ENCODE data around the gene ABCB8. TPM values are rescaled to one million over a fixed set of nuclear protein-coding genes. Genes with fewer than 3 reads are reported as not detected.

Gene ABCB8
- total and polyA plus RNA-seq, 2 donors (not counting 1 experiment from before 2014, with no cell fraction given), result 41.4 to 69.7 TPM

DNA sequence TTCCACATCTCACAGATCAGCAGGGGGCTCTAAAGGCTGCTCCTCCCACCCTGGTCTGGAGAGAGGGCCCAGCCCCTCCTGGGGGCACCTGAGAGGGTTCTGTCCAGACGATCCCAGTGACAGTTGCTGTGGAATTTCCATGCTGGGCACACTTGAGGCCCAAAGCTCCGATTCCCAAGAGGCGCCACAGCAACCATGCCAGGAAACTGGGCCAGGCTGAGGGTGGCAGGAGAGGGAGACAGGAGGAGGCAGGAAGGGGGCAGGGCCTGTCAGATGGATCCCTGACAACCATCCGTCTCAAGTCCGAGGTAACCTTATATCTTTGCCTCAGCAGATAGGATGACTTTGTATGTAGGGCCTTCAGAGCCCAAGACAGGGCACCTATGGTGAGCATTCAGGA lies 41.7 kb upstream of the ABCB8 start:
- H3K9ac ChIP-seq (ENCODE audit: low read length), result no peak overlapping the region
- no peak overlapping the region for H3K4me2 ChIP-seq (replicated peaks; ENCODE audit: low read depth, low read length, poor library complexity, severe bottlenecking)
- intact Hi-C loops (cut with micrococcal nuclease), result loop anchor here (1.0 to 10.0 kb wide), 2 partner anchors 23 to 212 kb away; no protein-coding TSS in a partner anchor
- peaks cover 13% of the 10 kb centered on the region for H3K4me1 Mint-ChIP-seq
- DNase-seq (no peak), ATAC-seq (ENCODE audit: low read depth) (no peak)
- no peak overlapping the region for H3K27ac Mint-ChIP-seq
- TF ChIP-seq, protein P1, sequence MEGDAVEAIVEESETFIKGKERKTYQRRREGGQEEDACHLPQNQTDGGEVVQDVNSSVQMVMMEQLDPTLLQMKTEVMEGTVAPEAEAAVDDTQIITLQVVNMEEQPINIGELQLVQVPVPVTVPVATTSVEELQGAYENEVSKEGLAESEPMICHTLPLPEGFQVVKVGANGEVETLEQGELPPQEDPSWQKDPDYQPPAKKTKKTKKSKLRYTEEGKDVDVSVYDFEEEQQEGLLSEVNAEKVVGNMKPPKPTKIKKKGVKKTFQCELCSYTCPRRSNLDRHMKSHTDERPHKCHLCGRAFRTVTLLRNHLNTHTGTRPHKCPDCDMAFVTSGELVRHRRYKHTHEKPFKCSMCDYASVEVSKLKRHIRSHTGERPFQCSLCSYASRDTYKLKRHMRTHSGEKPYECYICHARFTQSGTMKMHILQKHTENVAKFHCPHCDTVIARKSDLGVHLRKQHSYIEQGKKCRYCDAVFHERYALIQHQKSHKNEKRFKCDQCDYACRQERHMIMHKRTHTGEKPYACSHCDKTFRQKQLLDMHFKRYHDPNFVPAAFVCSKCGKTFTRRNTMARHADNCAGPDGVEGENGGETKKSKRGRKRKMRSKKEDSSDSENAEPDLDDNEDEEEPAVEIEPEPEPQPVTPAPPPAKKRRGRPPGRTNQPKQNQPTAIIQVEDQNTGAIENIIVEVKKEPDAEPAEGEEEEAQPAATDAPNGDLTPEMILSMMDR (IDR thresholded peaks at IDR 0.05), result no peak
- TF ChIP-seq EZH2 (IDR thresholded peaks at IDR 0.05; ENCODE audit: borderline replicate concordance, insufficient read depth, low read depth, low read length, poor library complexity, severe bottlenecking), result no peak
- POLR2A ChIA-PET, result no interaction called here
- no peaks in the 10 kb centered on the region for H4K20me1 ChIP-seq (ENCODE audit: control insufficient read depth, insufficient read depth, low read length, poor library complexity, severe bottlenecking)
- H3K9me3 Mint-ChIP-seq (ENCODE audit: insufficient read depth), result peaks cover 3% of the 10 kb centered on the region
- H3K27me3 Mint-ChIP-seq, result peaks cover 69% of the 10 kb centered on the region
- no peaks in the 10 kb centered on the region for H3K79me2 ChIP-seq (ENCODE audit: control insufficient read depth, insufficient read depth, low read length)
- CTCF ChIA-PET, result interaction anchor here (1.2 to 4.4 kb wide), 8 partner anchors 11 to 208 kb away, joined by 4 to 39 read pairs (median 6); no protein-coding TSS in a partner anchor
- H3K27ac ChIP-seq (ENCODE audit: low read length in 2 of 2), result no peak overlapping the region
- H3K36me3 ChIP-seq (replicated peaks in 1 of 2; ENCODE audit: control extremely low read depth in 1 of 2, control insufficient read depth in 1 of 2, extremely low read depth in 1 of 2, insufficient read depth in 2 of 2, low read length in 1 of 2), result no peaks in the 10 kb centered on the region
- H3K27me3 ChIP-seq (replicated peaks in 1 of 4; ENCODE audit: control extremely low read depth in 1 of 4, control insufficient read depth in 3 of 4, insufficient read depth in 4 of 4, low read length in 3 of 4), result peaks cover 0 to 53% (median 11%) of the 10 kb centered on the region in 4 experiments
- WGBS (ENCODE audit: insufficient coverage), result 74% methylated on average over 5 of the region's 5 CpGs
- H3K4me3 Mint-ChIP-seq, result no peak overlapping the region
- H3K4me3 ChIP-seq (ENCODE audit: control extremely low read depth in 1 of 5, extremely low read depth in 1 of 5, insufficient read depth in 1 of 5, low read depth in 2 of 5, low read length in 4 of 5), result no peak overlapping the region
- no peak overlapping the region for H2AFZ ChIP-seq (ENCODE audit: insufficient read depth, low read depth, low read length, poor library complexity, severe bottlenecking)
- peaks cover 0 to 26% (median 5%) of the 10 kb centered on the region in 3 donors for H3K9me3 ChIP-seq (ENCODE audit: control extremely low read depth in 1 of 3, control insufficient read depth in 2 of 3, insufficient read depth in 1 of 3, low read length in 2 of 3)
- peaks cover 8 to 10% of the 10 kb centered on the region in 2 donors for H3K4me1 ChIP-seq (ENCODE audit: control insufficient read depth in 2 of 2, insufficient read depth in 2 of 2, low read length in 2 of 2)
